Thoracic aorta (tissue), 2 donors: Measurements from ENCODE around the gene PTK7. TPM values are rescaled to one million over a fixed set of nuclear protein-coding genes. Genes with fewer than 3 reads are reported as not detected.

Experiments
- ATAC-seq: fragments of 150-250 bp; one replicate; pipeline ENCODE4 v1.8.0; 2017; ENCODE audit warnings: low read depth; ENCODE audit not compliant: insufficient number of reproducible peaks, low FRiP score
- DNase-seq: peaks from one replicate; pipeline ENCODE4 v3.0.0-alpha.2; 2020; ENCODE audit warnings: low spot score
- H3K27ac ChIP-seq, 2 donors: fragments of 200-600 bp; sonication (generic); 1 replicate in 1 of 2; 2 replicates in 1 of 2; pipeline ENCODE4 v1.5.1; 2016; ENCODE audit warnings: mild to moderate bottlenecking in 2 of 2, moderate library complexity in 2 of 2
- H3K27me3 ChIP-seq: fragments of 200-600 bp; sonication (generic); replicated peaks from 2 replicates; pipeline ENCODE4 v1.6.0; 2016; ENCODE audit warnings: mild to moderate bottlenecking; ENCODE audit not compliant: insufficient read depth
- H3K36me3 ChIP-seq: fragments of 200-600 bp; sonication (generic); one replicate; pipeline ENCODE4 v1.5.1; 2016
- H3K4me1 ChIP-seq, 2 donors: fragments of 200-600 bp; sonication (generic); 1 replicate in 1 of 2; 2 replicates in 1 of 2; pipeline versions ENCODE4 v1.5.1 to v1.6.0; 2016; ENCODE audit warnings: low read depth in 2 of 2, mild to moderate bottlenecking in 1 of 2; ENCODE audit not compliant: control insufficient read depth in 1 of 2
- H3K4me3 ChIP-seq: fragments of 200-600 bp; sonication (generic); 2 replicates; pipeline ENCODE4 v1.5.1; 2016; ENCODE audit warnings: mild to moderate bottlenecking
- H3K9me3 ChIP-seq: fragments of 200-600 bp; sonication (generic); 2 replicates; pipeline ENCODE4 v1.5.1; 2016
- CTCF ChIP-seq: fragments of 200-600 bp; sonication (generic); IDR thresholded peaks from one replicate; pipeline ENCODE4 v1.5.1; 2019; ENCODE audit warnings: antibody characterized with exemption
- total RNA-seq, 2 donors: library from RNA; depleted of rRNA; stranded (reverse); fragments of >200 nt; gene quantifications; one replicate each; pipeline versions ENCODE4 v1.1.0 to v1.2.3, GENCODE V29; 2016

The PTK7 gene
- total RNA-seq, 2 donors from 2014 or later = 4.5 to 6.8 TPM

- no peak for TF ChIP-seq CTCF
- Histone ChIP-seq H3K4me3 (no peak overlapping the region), H3K9me3 (no peaks in the 10 kb centered on the region), H3K27me3 (no peaks in the 10 kb centered on the region), H3K36me3 (no peaks in the 10 kb centered on the region), H3K4me1 (peaks cover 5 to 20% of the 10 kb centered on the region in 2 donors), H3K27ac (no peak overlapping the region)
- no peak for DNase-seq
- no peak for ATAC-seq
Measured at GRCh38 chr6:43147691-43148477, 71.8 kb downstream of the PTK7 start.

GRCh38 chr6:43149265-43149664 lies 73.2 kb downstream of the PTK7 start:
- H3K4me1 ChIP-seq = peaks cover 5 to 15% of the 10 kb centered on the region in 2 donors
- ATAC-seq = no peak
- no peak for DNase-seq
- no peaks in the 10 kb centered on the region for H3K27me3 ChIP-seq
- H3K27ac ChIP-seq = no peak overlapping the region
- H3K4me3 ChIP-seq = no peak overlapping the region
- H3K36me3 ChIP-seq = no peaks in the 10 kb centered on the region
- H3K9me3 ChIP-seq = no peaks in the 10 kb centered on the region
- TF ChIP-seq CTCF = no peak

GRCh38 chr6:43150051-43150751 lies 74.1 kb downstream of the PTK7 start:
- no peak for ATAC-seq
- H3K27ac ChIP-seq = peak overlapping the region in 1 of 2 donors; percentile 46

GRCh38 chr6:43159599-43159998 lies 83.5 kb downstream of the PTK7 start:
- Histone ChIP-seq H3K9me3 (no peaks in the 10 kb centered on the region), H3K4me1 (no peaks in the 10 kb centered on the region), H3K27ac (no peak overlapping the region), H3K4me3 (no peak overlapping the region), H3K36me3 (no peaks in the 10 kb centered on the region), H3K27me3 (no peaks in the 10 kb centered on the region)
- DNase-seq (no peak), ATAC-seq (no peak)
- TF ChIP-seq CTCF = no peak

More at GRCh38 chr6:43150051-43150751, 74.1 kb downstream of the PTK7 start:
- Histone ChIP-seq H3K4me3 (no peak overlapping the region), H3K27me3 (no peaks in the 10 kb centered on the region), H3K4me1 (peaks cover 5 to 15% of the 10 kb centered on the region in 2 donors), H3K9me3 (no peaks in the 10 kb centered on the region), H3K36me3 (no peaks in the 10 kb centered on the region)
- DNase-seq = no peak
- no peak for TF ChIP-seq CTCF

- Histone ChIP-seq H3K4me3 (no peak overlapping the region), H3K4me1 (no peaks in the 10 kb centered on the region), H3K27me3 (no peaks in the 10 kb centered on the region), H3K27ac (no peak overlapping the region), H3K9me3 (no peaks in the 10 kb centered on the region), H3K36me3 (no peaks in the 10 kb centered on the region)
- TF ChIP-seq CTCF = no peak
- ATAC-seq (no peak), DNase-seq (no peak)
Measured at GRCh38 chr6:43163899-43164298, 87.8 kb downstream of the PTK7 start.
